WTC11 (cell line): ENCODE measurements around the gene SLC27A6. TPM values are rescaled to one million over a fixed set of nuclear protein-coding genes. Genes with fewer than 3 reads are reported as not detected.

Experiments
- ATAC-seq: fragments of 200-7000 bp; cut with Tn5 transposase; 2 replicates; pipeline ENCODE4 v1.10.0; 2021; ENCODE audit warnings: mild to moderate bottlenecking, moderate library complexity
- CTCF ChIA-PET: fragments of 300-600 bp; sonication (Branson Sonifier 250); formaldehyde crosslinking; loops from one replicate; lab custom pipeline; 2021; ENCODE audit warnings: antibody characterized with exemption; lab: Charles Lee
- POLR2A ChIA-PET: fragments of 350-600 bp; sonication (Branson Sonifier 250); formaldehyde crosslinking; loops from one replicate; lab custom pipeline; 2021; ENCODE audit warnings: antibody characterized with exemption; lab: Charles Lee
- DNase-seq: peaks from one replicate; pipeline ENCODE4 v3.0.0; 2021; ENCODE audit warnings: low spot score
- H3K27ac Mint-ChIP-seq: 2 replicates; pipeline ENCODE4 v1.8.0; 2021; ENCODE audit warnings: mixed read lengths
- H3K27me3 Mint-ChIP-seq: 2 replicates; pipeline ENCODE4 v1.8.0; 2021; ENCODE audit warnings: low read depth, mild to moderate bottlenecking, moderate library complexity, mixed read lengths
- H3K36me3 Mint-ChIP-seq: 2 replicates; pipeline ENCODE4 v1.8.0; 2021; ENCODE audit warnings: mixed read lengths
- H3K4me1 Mint-ChIP-seq: 2 replicates; pipeline ENCODE4 v1.8.0; 2022; ENCODE audit warnings: mixed read lengths
- H3K4me3 Mint-ChIP-seq: 2 replicates; pipeline ENCODE4 v1.8.0; 2021; ENCODE audit warnings: mild to moderate bottlenecking, moderate library complexity, mixed read lengths
- H3K9me3 Mint-ChIP-seq: 2 replicates; pipeline ENCODE4 v1.8.0; 2021; ENCODE audit warnings: mixed read lengths
- ATF2 ChIP-seq: sonication (generic); formaldehyde crosslinking; IDR thresholded peaks from 2 replicates; pipeline ENCODE4 v1.8.1; 2022; ENCODE audit warnings: low read depth, missing genetic modification reagents, borderline replicate concordance
- ATF3 ChIP-seq: sonication (generic); formaldehyde crosslinking; conservative IDR thresholded peaks from 2 replicates; pipeline ENCODE4 v1.8.1; 2022; ENCODE audit warnings: mild to moderate bottlenecking, missing genetic modification reagents
- ATF6 ChIP-seq: sonication (generic); formaldehyde crosslinking; IDR thresholded peaks from 2 replicates; pipeline ENCODE4 v1.8.1; 2023; ENCODE audit warnings: mild to moderate bottlenecking, missing genetic modification reagents
- E2F4 ChIP-seq: sonication (generic); formaldehyde crosslinking; IDR thresholded peaks from 2 replicates; pipeline ENCODE4 v1.8.1; 2022; ENCODE audit warnings: low read depth, mild to moderate bottlenecking, moderate library complexity, missing genetic modification reagents, borderline replicate concordance
- FOXJ3 ChIP-seq: sonication (generic); formaldehyde crosslinking; IDR thresholded peaks from 2 replicates; pipeline ENCODE4 v1.9.0; 2021; ENCODE audit warnings: missing genetic modification reagents, mild to moderate bottlenecking, borderline replicate concordance
- PRDM15 ChIP-seq: sonication (generic); formaldehyde crosslinking; IDR thresholded peaks from 2 replicates; pipeline ENCODE4 v1.8.0; 2022; ENCODE audit warnings: missing genetic modification reagents
- PRRX2 ChIP-seq: fragments of 250-450 bp; sonication (Bioruptor Pico); IDR thresholded peaks from 2 replicates; pipeline ENCODE4 v1.8.0; 2021; ENCODE audit warnings: mild to moderate bottlenecking
- RELA ChIP-seq: sonication (generic); formaldehyde crosslinking; IDR thresholded peaks from 2 replicates; pipeline ENCODE4 v1.8.1; 2022; ENCODE audit warnings: missing genetic modification reagents, mild to moderate bottlenecking, borderline replicate concordance
- SMAD4 ChIP-seq: sonication (generic); formaldehyde crosslinking; IDR thresholded peaks from 2 replicates; pipeline ENCODE4 v1.8.0; 2022; ENCODE audit warnings: mild to moderate bottlenecking, missing genetic modification reagents
- TP53 ChIP-seq: sonication (generic); formaldehyde crosslinking; IDR thresholded peaks from 2 replicates; pipeline ENCODE4 v1.8.1; 2023; ENCODE audit warnings: mild to moderate bottlenecking, missing genetic modification reagents
- ZBTB21 ChIP-seq: sonication (generic); formaldehyde crosslinking; IDR thresholded peaks from 2 replicates; pipeline ENCODE4 v1.8.1; 2023; ENCODE audit warnings: mild to moderate bottlenecking, missing genetic modification reagents, borderline replicate concordance
- ZNF423 ChIP-seq: fragments of 250-450 bp; sonication (Bioruptor Pico); IDR thresholded peaks from 2 replicates; pipeline ENCODE4 v2.1.2; 2022; ENCODE audit warnings: mild to moderate bottlenecking, moderate library complexity
- ZNF512 ChIP-seq: sonication (generic); formaldehyde crosslinking; IDR thresholded peaks from 2 replicates; pipeline ENCODE4 v1.8.1; 2022; ENCODE audit warnings: missing genetic modification reagents, borderline replicate concordance
- total RNA-seq: library from RNA; stranded (reverse); gene quantifications from 3 replicates; pipeline ENCODE4 v1.2.3, GENCODE V29; 2021
- TF ChIP-seq, protein P1 (sequence below): sonication (generic); formaldehyde crosslinking; IDR thresholded peaks from 2 replicates; pipeline ENCODE4 v1.8.1; 2022; ENCODE audit warnings: mild to moderate bottlenecking, missing genetic modification reagents, moderate library complexity, borderline replicate concordance

Gene SLC27A6
- total RNA-seq, 1 experiment from 2014 or later, result 3.6 TPM

- ChIA-PET POLR2A (no interaction called here), CTCF (no interaction called here)
- TF ChIP-seq ATF6 (CRISPR knock-in tag) (no peak), ATF2 (CRISPR knock-in tag) (no peak), TP53 (no peak), SMAD4 (CRISPR knock-in tag) (no peak), ATF3 (CRISPR knock-in tag) (no peak), RELA (CRISPR knock-in tag) (no peak), ZNF512 (CRISPR knock-in tag) (no peak), E2F4 (CRISPR knock-in tag) (no peak), ZBTB21 (no peak), PRDM15 (CRISPR knock-in tag) (no peak), ZNF423 (CRISPR knock-in tag) (no peak), FOXJ3 (CRISPR knock-in tag) (no peak), PRRX2 (CRISPR knock-in tag) (no peak)
- TF ChIP-seq, protein P1, sequence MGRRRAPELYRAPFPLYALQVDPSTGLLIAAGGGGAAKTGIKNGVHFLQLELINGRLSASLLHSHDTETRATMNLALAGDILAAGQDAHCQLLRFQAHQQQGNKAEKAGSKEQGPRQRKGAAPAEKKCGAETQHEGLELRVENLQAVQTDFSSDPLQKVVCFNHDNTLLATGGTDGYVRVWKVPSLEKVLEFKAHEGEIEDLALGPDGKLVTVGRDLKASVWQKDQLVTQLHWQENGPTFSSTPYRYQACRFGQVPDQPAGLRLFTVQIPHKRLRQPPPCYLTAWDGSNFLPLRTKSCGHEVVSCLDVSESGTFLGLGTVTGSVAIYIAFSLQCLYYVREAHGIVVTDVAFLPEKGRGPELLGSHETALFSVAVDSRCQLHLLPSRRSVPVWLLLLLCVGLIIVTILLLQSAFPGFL (CRISPR knock-in tag), result no peak
- H3K27ac Mint-ChIP-seq, result no peak overlapping the region
- no peak overlapping the region for H3K4me3 Mint-ChIP-seq
- no peak for ATAC-seq
- H3K4me1 Mint-ChIP-seq, result no peaks in the 10 kb centered on the region
- no peaks in the 10 kb centered on the region for H3K36me3 Mint-ChIP-seq
- no peaks in the 10 kb centered on the region for H3K9me3 Mint-ChIP-seq
- H3K27me3 Mint-ChIP-seq, result no peaks in the 10 kb centered on the region; the same call in 1 of the 2 replicates
- DNase-seq, result no peak
Observed at GRCh38 chr5:129077433-129078075, 112.3 kb downstream of the SLC27A6 start.
